NOMO-1 treated with DMSO at 0.1 percent for 48 hours (cell line): ENCODE measurements around the gene TRIM3.

Experiments used
- DNase-seq: peaks from one replicate; lab custom pipeline; 2025; ENCODE audit not compliant: unreplicated experiment; lab: John Stamatoyannopoulos, UW

The TRIM3 gene

DNA sequence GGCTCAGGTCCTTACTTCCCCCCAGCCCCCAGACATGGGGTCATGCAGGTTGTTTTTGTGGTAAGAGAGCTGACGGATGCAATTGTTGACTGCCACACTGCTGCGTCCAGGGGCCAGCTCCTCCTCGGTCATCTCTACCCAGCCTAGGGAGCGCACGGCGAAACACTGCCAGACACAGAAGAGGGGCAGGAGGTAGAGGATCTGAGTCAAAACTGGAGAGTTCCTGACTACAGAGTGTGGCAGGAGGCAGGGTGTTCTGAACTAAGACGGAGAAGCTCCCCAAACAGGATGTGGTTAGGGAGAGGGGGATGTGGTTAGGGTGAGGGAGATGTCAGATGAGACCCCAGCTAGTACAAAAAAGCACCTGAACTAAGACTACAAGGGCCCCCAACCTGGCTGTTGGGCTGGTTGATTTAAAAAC, 71.2 kb downstream of the TRIM3 start:
- DNase-seq, result no peak

DNA sequence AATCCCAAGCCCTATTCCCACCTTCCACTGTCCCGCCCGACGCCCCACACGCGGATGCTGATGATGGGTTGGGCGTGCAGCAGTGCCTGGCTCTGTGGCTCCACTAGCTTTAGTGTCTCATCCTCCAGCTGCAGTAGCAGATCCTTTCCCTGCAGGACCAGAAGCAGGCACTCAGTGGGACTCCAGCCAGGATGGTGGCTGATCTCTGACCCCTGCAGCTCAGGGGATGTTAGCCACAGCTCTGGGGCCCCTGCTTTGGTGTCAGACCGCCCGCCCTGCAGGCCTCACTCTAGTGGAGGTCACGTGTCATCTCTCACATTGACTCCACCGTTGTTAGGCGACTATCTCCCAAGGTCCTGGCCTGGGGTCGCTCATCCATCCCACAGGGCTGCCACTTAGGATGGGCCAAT, 71.7 kb downstream of the TRIM3 start:
- no peak for DNase-seq

GRCh38 chr11:6401464-6401863, 72.3 kb downstream of the TRIM3 start:
- DNase-seq, result no peak

DNA sequence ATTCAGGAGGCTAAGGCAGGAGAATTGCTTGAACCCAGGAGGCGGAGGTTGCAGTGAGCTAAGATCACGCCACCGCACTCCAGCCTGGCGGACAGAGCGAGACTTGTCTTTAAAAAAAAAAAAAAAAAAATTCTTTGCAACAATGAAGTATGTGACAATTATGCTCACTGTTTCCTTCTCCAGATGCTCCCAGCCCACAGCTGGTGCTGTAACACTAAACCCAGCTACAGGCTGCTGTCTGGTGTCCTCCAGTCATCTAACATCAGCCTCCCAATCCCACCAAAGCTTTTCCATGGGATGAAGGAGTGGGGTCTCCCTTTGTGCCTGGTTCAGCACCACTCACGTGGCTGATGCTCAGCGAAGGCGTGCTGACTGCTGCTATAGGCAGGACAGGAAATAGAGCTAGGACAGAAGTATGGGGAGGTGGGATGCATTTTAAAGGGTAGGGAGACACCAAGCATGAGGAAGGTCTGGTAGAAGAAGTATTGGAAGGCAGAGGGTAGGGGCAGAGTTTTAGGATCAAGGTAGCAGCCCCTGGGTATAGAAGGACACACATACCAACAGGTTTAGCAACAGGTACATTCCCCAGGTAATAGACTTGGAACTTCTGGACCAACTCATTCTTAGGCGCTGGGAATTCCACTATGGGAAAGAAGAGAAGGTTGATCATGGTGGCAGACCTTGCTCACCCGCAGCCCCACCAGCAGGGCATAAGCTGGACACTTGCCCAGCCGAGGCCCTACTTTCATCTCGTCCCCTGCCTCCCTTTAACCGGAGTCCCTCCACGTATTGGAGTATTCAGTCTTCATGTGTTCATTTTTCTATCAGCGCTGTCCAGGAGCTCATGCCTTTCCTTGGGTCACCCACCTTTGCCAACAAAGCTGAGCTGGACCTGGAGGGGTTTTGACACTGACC, 73.1 kb downstream of the TRIM3 start:
- DNase-seq, result no peak
